ENCODE data around the gene HMG20A. TPM values are rescaled to one million over a fixed set of nuclear protein-coding genes. Genes with fewer than 3 reads are reported as not detected.

The HMG20A gene
- total and polyA plus RNA-seq, 9 of the 15 experiments (the other 6 are each of a cell fraction or from before 2014, with no cell fraction given) = 25.0 to 68.1 (median 38.9) TPM

GRCh38 chr15:77420610-77421369 is at the start of gene HMG20A (continued):
- TF ChIP-seq, protein P1, sequence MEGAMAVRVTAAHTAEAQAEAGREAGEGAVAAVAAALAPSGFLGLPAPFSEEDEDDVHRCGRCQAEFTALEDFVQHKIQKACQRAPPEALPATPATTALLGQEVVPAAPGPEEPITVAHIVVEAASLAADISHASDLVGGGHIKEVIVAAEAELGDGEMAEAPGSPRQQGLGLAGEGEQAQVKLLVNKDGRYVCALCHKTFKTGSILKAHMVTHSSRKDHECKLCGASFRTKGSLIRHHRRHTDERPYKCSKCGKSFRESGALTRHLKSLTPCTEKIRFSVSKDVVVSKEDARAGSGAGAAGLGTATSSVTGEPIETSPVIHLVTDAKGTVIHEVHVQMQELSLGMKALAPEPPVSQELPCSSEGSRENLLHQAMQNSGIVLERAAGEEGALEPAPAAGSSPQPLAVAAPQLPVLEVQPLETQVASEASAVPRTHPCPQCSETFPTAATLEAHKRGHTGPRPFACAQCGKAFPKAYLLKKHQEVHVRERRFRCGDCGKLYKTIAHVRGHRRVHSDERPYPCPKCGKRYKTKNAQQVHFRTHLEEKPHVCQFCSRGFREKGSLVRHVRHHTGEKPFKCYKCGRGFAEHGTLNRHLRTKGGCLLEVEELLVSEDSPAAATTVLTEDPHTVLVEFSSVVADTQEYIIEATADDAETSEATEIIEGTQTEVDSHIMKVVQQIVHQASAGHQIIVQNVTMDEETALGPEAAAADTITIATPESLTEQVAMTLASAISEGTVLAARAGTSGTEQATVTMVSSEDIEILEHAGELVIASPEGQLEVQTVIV (CRISPR knock-in tag; IDR thresholded peaks at IDR 0.05; ENCODE audit: borderline replicate concordance) = no peak
- TF ChIP-seq MCM5 (IDR thresholded peaks at IDR 0.05; ENCODE audit: low read depth) = no peak
- no peak; the same call in 1 of the 2 replicates for TF ChIP-seq RB1 (IDR thresholded peaks at IDR 0.05; ENCODE audit: low read depth)
- no peak for TF ChIP-seq ZNF408 (CRISPR knock-in tag; IDR thresholded peaks at IDR 0.05; ENCODE audit: low read depth)
- TF ChIP-seq YY1 (IDR thresholded peaks at IDR 0.05; ENCODE audit: borderline replicate concordance in 1 of 3, control insufficient read depth in 1 of 3, extremely low read depth in 1 of 3, insufficient read depth in 3 of 3, insufficient read length in 1 of 3, insufficient replicate concordance in 2 of 3, low read depth in 1 of 3, low read length in 2 of 3) = peak in 1 of 3 experiments; percentile 56
- TF ChIP-seq ELF4 (CRISPR knock-in tag; IDR thresholded peaks at IDR 0.05) = no peak
- peak; percentile 83 for TF ChIP-seq ZFX (CRISPR knock-in tag; IDR thresholded peaks at IDR 0.05)
- 0 out of 2 replicates have a peak, but pooled peaks have one; percentile 72 for TF ChIP-seq BCOR (IDR thresholded peaks at IDR 0.05)
- no peak for TF ChIP-seq ZBED1 (IDR thresholded peaks at IDR 0.05)
- no peak for TF ChIP-seq ZSCAN32 (CRISPR knock-in tag; IDR thresholded peaks at IDR 0.05)
- TF ChIP-seq ZNF41 (CRISPR knock-in tag; conservative IDR thresholded peaks at IDR 0.05) = no peak
- TF ChIP-seq RBM25 (IDR thresholded peaks at IDR 0.05; ENCODE audit: low read depth, low read length, severe bottlenecking) = no peak
- TF ChIP-seq KAT2B (IDR thresholded peaks at IDR 0.05; ENCODE audit: low read depth, low read length) = no peak
- TF ChIP-seq, protein P2, sequence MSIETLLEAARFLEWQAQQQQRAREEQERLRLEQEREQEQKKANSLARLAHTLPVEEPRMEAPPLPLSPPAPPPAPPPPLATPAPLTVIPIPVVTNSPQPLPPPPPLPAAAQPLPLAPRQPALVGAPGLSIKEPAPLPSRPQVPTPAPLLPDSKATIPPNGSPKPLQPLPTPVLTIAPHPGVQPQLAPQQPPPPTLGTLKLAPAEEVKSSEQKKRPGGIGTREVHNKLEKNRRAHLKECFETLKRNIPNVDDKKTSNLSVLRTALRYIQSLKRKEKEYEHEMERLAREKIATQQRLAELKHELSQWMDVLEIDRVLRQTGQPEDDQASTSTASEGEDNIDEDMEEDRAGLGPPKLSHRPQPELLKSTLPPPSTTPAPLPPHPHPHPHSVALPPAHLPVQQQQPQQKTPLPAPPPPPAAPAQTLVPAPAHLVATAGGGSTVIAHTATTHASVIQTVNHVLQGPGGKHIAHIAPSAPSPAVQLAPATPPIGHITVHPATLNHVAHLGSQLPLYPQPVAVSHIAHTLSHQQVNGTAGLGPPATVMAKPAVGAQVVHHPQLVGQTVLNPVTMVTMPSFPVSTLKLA (conservative IDR thresholded peaks at IDR 0.05) = peak; percentile 71 to 84
- TF ChIP-seq, protein P3, sequence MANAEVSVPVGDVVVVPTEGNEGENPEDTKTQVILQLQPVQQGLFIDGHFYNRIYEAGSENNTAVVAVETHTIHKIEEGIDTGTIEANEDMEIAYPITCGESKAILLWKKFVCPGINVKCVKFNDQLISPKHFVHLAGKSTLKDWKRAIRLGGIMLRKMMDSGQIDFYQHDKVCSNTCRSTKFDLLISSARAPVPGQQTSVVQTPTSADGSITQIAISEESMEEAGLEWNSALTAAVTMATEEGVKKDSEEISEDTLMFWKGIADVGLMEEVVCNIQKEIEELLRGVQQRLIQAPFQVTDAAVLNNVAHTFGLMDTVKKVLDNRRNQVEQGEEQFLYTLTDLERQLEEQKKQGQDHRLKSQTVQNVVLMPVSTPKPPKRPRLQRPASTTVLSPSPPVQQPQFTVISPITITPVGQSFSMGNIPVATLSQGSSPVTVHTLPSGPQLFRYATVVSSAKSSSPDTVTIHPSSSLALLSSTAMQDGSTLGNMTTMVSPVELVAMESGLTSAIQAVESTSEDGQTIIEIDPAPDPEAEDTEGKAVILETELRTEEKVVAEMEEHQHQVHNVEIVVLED (CRISPR knock-in tag; IDR thresholded peaks at IDR 0.05) = peak; percentile 98
- TF ChIP-seq, protein P4, sequence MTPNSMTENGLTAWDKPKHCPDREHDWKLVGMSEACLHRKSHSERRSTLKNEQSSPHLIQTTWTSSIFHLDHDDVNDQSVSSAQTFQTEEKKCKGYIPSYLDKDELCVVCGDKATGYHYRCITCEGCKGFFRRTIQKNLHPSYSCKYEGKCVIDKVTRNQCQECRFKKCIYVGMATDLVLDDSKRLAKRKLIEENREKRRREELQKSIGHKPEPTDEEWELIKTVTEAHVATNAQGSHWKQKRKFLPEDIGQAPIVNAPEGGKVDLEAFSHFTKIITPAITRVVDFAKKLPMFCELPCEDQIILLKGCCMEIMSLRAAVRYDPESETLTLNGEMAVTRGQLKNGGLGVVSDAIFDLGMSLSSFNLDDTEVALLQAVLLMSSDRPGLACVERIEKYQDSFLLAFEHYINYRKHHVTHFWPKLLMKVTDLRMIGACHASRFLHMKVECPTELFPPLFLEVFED (CRISPR knock-in tag; conservative IDR thresholded peaks at IDR 0.05) = no peak; the same call in 1 of the 2 replicates
- no peak for TF ChIP-seq MAFG (tag; conservative IDR thresholded peaks at IDR 0.05)
- TF ChIP-seq, protein P5, sequence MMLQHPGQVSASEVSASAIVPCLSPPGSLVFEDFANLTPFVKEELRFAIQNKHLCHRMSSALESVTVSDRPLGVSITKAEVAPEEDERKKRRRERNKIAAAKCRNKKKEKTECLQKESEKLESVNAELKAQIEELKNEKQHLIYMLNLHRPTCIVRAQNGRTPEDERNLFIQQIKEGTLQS (IDR thresholded peaks at IDR 0.05) = peak; percentile 93
- TF ChIP-seq, protein P5 (CRISPR knock-in tag; conservative IDR thresholded peaks at IDR 0.05) = no peak
- no peak for TF ChIP-seq ZNF282 (CRISPR knock-in tag; IDR thresholded peaks at IDR 0.05)
